DND-41 (cell line): ENCODE measurements around the gene GABRG3.

Experiments used
- ATAC-seq: fragments of 200-7000 bp; cut with Tn5 transposase; 3 replicates; pipeline ENCODE4 v1.9.1; 2021; ENCODE audit warnings: low read depth; ENCODE audit not compliant: insufficient read depth
- DNase-seq: peaks from one replicate; pipeline ENCODE4 v3.0.0-alpha.2; 2020
- H2AFZ ChIP-seq: 2 replicates; pipeline ENCODE4 v1.6.0; 2012; ENCODE audit warnings: low read depth, low read length
- H3K27ac ChIP-seq: 2 replicates; pipeline ENCODE4 v1.5.1; 2012; ENCODE audit warnings: low read length, inconsistent platforms
- H3K27me3 ChIP-seq: fragments of 200-600 bp; sonication (generic); 2 replicates; pipeline ENCODE4 v1.6.0; 2012; ENCODE audit warnings: low read length, mild to moderate bottlenecking, inconsistent platforms; ENCODE audit not compliant: insufficient read depth, poor library complexity
- H3K36me3 ChIP-seq: 2 replicates; pipeline ENCODE4 v1.5.1; 2012; ENCODE audit warnings: low read length, inconsistent platforms; ENCODE audit not compliant: insufficient read depth
- H3K4me1 ChIP-seq: 2 replicates; pipeline ENCODE4 v1.5.1; 2012; ENCODE audit warnings: mild to moderate bottlenecking, low read length; ENCODE audit not compliant: insufficient read depth
- H3K4me2 ChIP-seq: 2 replicates; pipeline ENCODE4 v1.6.0; 2012; ENCODE audit warnings: mild to moderate bottlenecking, moderate library complexity, low read length, inconsistent platforms; ENCODE audit not compliant: insufficient read depth
- H3K4me3 ChIP-seq, 2 experiments: fragments of 200-600 bp in 1 of 2; shearing (Covaris generic) in 1 of 2; 2 replicates each; pipeline ENCODE4 v1.5.1; 2012 to 2016; ENCODE audit warnings: inconsistent platforms in 2 of 2, low read length in 2 of 2, mild to moderate bottlenecking in 2 of 2, low read depth in 1 of 2, moderate library complexity in 1 of 2
- H3K79me2 ChIP-seq: 2 replicates; pipeline ENCODE4 v1.6.0; 2012; ENCODE audit warnings: low read length, inconsistent platforms; ENCODE audit not compliant: insufficient read depth
- H3K9ac ChIP-seq: 2 replicates; pipeline ENCODE4 v1.6.0; 2012; ENCODE audit warnings: low read depth, mild to moderate bottlenecking, inconsistent platforms, low read length, moderate library complexity
- H3K9me3 ChIP-seq: 2 replicates; pipeline ENCODE4 v1.5.1; 2012; ENCODE audit warnings: low read length, moderate library complexity, mild to moderate bottlenecking, inconsistent platforms; ENCODE audit not compliant: insufficient read depth, severe bottlenecking
- H4K20me1 ChIP-seq: 2 replicates; pipeline ENCODE4 v1.6.0; 2012; ENCODE audit warnings: low read length; ENCODE audit not compliant: insufficient read depth
- EZH2 ChIP-seq: IDR thresholded peaks from 3 replicates; pipeline ENCODE4 v1.6.1; 2012; ENCODE audit warnings: borderline replicate concordance, low read depth, mild to moderate bottlenecking, moderate library complexity, low read length, inconsistent platforms; ENCODE audit not compliant: severe bottlenecking
- TF ChIP-seq, protein P1 (sequence below): IDR thresholded peaks from 2 replicates; pipeline ENCODE4 v1.5.1; 2012; ENCODE audit warnings: borderline replicate concordance, low read length, moderate library complexity, mild to moderate bottlenecking; ENCODE audit not compliant: poor library complexity, severe bottlenecking; ENCODE audit errors: extremely low read depth

GABRG3 gene

DNA sequence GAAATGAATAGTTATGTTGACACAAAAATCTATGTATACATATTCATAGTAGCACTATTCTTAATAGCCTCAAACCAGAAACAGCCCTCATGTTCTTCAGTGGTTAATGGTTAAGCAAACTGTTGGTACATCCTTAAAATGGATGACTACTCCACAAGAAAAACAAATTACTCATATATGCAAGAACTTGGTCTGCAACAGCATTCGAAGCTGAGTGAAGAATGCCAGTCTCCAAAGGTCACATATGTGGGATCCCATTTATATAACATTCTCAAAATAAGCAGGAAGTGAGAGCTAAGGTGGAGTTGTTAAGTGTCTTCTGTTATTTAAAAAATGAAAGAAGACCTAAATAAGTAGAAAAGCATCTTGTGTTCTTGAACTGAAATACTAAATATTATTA, 365.7 kb downstream of the GABRG3 start:
- H3K79me2 ChIP-seq = no peaks in the 10 kb centered on the region
- no peak overlapping the region for H3K4me2 ChIP-seq
- no peaks in the 10 kb centered on the region for H4K20me1 ChIP-seq
- H3K4me3 ChIP-seq = no peak overlapping the region
- no peak overlapping the region for H3K9ac ChIP-seq
- no peaks in the 10 kb centered on the region for H3K27me3 ChIP-seq
- TF ChIP-seq EZH2 = no peak
- TF ChIP-seq, protein P1, sequence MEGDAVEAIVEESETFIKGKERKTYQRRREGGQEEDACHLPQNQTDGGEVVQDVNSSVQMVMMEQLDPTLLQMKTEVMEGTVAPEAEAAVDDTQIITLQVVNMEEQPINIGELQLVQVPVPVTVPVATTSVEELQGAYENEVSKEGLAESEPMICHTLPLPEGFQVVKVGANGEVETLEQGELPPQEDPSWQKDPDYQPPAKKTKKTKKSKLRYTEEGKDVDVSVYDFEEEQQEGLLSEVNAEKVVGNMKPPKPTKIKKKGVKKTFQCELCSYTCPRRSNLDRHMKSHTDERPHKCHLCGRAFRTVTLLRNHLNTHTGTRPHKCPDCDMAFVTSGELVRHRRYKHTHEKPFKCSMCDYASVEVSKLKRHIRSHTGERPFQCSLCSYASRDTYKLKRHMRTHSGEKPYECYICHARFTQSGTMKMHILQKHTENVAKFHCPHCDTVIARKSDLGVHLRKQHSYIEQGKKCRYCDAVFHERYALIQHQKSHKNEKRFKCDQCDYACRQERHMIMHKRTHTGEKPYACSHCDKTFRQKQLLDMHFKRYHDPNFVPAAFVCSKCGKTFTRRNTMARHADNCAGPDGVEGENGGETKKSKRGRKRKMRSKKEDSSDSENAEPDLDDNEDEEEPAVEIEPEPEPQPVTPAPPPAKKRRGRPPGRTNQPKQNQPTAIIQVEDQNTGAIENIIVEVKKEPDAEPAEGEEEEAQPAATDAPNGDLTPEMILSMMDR = no peak
- ATAC-seq (no peak), DNase-seq (no peak)
- H3K27ac ChIP-seq = no peak overlapping the region
- no peaks in the 10 kb centered on the region for H3K36me3 ChIP-seq
- no peaks in the 10 kb centered on the region for H3K4me1 ChIP-seq
- no peaks in the 10 kb centered on the region for H3K9me3 ChIP-seq
- H2AFZ ChIP-seq = no peak overlapping the region

DNA sequence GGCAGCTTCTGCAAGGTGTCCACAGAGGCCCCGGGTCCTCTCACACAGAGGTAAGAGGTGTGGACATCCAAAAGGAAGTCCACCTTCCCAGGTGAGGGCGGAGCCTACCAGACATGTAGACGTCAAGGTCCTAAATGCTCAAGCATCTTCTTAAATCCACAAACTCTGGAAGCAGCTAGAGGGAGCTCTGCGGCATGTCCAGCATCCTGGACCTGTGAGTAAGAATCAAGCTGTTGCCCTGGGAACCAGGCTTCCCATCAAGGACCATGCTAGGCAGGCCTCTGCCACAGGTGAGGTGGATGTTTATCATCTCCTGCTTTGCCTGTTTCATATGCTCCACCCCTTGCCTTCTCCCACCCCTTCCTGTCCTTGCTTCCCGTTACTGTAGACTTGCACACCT, 368.2 kb downstream of the GABRG3 start:
- Histone ChIP-seq H3K79me2 (no peaks in the 10 kb centered on the region), H3K27me3 (no peaks in the 10 kb centered on the region), H3K9ac (no peak overlapping the region), H3K27ac (no peak overlapping the region), H4K20me1 (no peaks in the 10 kb centered on the region), H3K36me3 (no peaks in the 10 kb centered on the region), H3K4me2 (no peak overlapping the region), H3K4me1 (no peaks in the 10 kb centered on the region), H3K9me3 (no peaks in the 10 kb centered on the region), H2AFZ (no peak overlapping the region), H3K4me3 (no peak overlapping the region)
- TF ChIP-seq, protein P1 = no peak
- TF ChIP-seq EZH2 = no peak
- DNase-seq = no peak
- no peak for ATAC-seq

DNA sequence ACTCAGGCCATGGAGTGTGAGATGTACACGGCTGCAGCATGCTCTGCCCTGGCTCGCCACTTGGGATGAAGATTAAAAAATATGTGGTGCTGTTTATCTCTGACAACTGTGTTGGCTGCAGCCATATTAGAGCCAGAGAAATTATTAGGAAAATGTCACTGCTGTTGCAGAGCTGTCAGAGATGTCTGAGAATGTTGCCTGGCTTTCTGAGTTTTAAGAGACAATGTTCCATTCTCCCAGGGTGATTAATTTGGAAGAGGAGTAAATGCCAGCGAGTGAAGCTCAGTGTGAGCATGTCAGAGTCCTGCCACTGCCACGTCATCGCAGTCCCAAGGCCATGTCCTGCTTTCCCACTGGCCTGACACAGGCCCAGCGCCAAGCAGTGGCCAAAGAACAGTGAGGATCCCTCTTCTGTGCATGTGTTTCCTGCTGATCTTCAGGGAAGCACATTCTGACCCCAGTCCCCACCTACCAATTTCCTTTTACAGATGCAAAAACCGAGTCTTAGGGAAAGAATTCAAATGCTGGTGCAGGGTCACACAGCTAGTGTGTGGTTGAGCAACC, 370.9 kb downstream of the GABRG3 start:
- DNase-seq (no peak), ATAC-seq (no peak)
- H3K4me2 ChIP-seq = no peak overlapping the region
- H3K36me3 ChIP-seq = no peaks in the 10 kb centered on the region
- H3K27ac ChIP-seq = no peak overlapping the region
- no peak overlapping the region for H3K9ac ChIP-seq
- no peaks in the 10 kb centered on the region for H3K4me1 ChIP-seq
- H2AFZ ChIP-seq = no peak overlapping the region
- H3K4me3 ChIP-seq = no peak overlapping the region
- H4K20me1 ChIP-seq = no peaks in the 10 kb centered on the region
- H3K27me3 ChIP-seq = no peaks in the 10 kb centered on the region
- no peaks in the 10 kb centered on the region for H3K9me3 ChIP-seq
- TF ChIP-seq, protein P1 = no peak
- no peak for TF ChIP-seq EZH2
- no peaks in the 10 kb centered on the region for H3K79me2 ChIP-seq

DNA sequence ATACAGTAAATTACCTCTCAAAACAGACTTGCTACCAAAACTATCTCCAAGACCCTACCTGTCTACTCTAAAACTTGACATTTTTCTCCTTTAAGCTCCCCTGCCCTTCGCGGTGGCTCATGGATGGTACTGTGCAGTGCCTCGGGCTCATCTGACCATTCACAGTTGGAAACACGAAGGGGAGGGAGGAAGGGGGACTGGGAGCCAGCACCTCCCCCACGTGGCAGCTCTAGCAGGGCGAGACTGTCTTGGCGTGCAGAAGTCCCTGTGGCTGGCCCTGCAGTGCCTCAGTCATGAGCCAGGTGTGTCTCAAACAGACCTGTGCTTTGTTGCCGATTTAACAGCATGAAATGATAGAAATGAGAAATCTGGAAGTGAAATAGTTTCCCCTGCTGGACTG, 372.0 kb downstream of the GABRG3 start:
- ATAC-seq (no peak), DNase-seq (no peak)
- Histone ChIP-seq H3K27ac (no peak overlapping the region), H3K9ac (no peak overlapping the region), H3K27me3 (no peaks in the 10 kb centered on the region), H3K4me3 (no peak overlapping the region), H3K4me1 (no peaks in the 10 kb centered on the region), H3K36me3 (no peaks in the 10 kb centered on the region), H3K79me2 (no peaks in the 10 kb centered on the region), H4K20me1 (no peaks in the 10 kb centered on the region), H2AFZ (no peak overlapping the region), H3K9me3 (no peaks in the 10 kb centered on the region), H3K4me2 (no peak overlapping the region)
- no peak for TF ChIP-seq EZH2
- TF ChIP-seq, protein P1 = no peak
